ENCODE measurements around the gene ROR1.

The ROR1 gene

DNA sequence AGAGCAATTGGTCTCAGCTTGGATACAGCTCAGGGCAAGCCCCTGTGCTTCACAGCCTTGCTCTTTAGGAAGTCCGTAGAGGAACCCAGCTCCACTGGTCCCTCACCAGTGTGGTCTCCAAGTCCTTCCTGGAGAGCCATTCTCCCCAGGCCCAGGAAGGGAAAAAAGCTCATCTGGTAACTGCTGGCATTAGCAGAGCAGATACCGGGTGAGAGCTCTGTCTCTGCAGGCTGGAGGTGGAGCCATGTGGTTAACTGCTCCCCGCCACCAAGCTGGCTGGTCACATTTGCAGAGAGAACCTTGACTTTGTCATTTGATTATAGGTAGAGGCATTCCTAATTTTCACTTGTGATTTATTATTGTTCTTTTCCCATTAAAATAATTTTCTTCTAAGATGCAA is 169.6 kb downstream of the ROR1 start:
- no peak for DNase-seq

DNA sequence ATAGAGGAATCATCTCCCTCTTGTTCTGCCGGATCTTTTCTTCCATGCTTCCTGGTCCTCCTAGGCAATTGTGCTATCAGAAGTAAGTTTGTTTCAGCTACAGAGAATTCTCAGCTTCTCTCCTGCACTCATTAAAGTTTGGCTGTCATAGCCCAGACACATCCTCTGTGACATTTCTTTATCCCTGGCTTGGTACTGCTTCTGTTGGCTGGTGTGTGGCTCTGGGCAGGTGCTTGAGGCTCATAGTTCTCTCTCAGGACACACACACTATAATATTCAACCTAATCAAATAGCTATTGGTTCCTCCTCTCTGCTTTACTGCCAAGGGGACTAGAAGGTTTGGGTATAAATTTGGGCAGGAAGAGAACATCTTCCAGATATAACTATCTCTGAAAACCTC is 172.1 kb downstream of the ROR1 start:
- no peak for DNase-seq

DNA sequence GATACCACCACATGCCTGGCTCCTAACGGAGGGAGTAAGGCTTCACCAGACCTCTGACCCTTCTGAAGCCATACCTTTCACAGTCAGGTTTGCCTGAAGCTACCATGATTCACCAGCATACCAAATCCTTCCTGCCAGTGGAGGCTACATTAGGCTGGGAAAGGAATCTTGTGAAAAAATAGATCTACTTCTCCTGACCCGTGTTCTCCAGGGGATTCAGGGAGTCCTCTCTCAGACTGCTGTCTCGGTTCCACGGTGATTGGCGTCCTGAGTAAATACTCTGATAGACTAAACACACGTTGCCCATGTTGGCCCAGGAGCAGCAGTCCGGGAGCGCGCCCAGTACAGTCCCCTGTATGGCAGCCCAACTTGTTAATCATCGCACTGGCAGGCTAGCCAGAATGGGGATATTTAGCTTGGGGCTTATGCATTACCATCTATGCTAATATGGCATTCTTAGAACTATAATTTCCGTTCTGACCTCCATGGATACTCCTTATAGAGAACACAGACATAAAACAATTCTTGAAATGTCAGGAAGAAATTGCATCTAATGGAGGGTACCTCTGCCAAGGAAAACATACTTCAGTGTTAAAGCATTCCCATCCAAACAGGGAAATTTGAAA is 173.2 kb downstream of the ROR1 start:
- no peak for DNase-seq

- DNase-seq: no peak
Observed at GRCh38 chr1:63947904-63948303, 174.1 kb downstream of the ROR1 start.

DNA sequence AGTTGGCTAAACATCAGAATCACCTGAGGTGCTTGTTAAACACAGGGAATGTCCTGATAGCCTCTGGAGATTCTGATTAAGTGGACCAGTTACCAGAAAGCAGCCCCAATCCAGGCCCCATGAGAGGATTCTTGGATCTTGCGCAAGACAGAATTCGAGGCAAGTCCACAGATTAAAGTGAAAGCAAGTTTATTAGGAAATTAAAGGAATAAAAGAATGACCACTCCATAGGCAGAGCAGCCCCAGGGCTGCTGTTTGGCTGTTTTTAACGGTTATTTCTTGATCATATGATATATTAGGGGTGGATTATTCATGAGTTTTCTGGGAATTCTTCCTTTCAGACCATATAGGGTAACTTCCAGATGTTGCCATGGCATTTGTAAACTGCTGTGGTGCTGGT is 176.2 kb downstream of the ROR1 start:
- DNase-seq: no peak

DNA sequence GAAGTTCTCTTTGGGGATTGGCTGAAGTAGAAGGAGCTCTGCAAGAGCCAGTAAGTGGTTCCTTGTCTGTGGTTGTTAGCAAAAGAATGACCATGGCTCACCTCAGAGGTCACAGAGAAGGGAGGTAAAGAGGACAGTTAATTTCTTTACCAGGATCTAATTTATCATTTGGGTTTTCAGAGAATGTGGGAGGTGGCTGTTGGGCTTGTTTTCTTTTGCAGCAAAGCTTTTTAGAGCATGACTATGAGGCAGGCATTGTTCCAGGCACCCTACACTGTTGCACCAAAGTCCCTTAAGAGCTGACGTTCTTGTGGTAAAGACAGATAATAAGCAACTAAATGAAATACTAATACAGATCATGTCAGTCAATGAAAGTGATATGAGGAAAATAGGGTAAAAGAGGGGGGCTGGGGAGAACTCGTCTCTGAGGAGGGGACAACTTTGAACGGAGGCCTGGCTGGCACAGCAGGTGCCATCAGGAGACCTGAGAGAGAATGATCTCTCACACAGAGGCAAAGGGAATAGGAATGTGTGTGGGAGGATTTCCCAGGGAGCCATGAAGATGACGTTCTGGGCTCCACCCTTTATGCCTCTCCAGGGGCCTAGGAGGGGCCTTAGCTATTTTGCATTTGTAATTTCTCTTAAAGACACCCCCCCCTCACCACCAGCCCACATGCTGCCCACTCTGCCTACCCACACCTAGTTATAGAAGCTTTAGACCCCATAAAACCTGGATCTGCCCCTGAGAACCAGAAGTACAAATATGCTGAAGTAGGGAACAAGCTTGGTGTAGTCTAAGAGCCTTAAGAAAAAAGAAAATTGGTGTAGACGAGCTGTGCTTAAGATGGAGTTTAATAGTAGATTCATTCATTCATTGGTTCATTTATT is 177.5 kb downstream of the ROR1 start:
- no peak for DNase-seq

- no peak for DNase-seq
Observed at GRCh38 chr1:63954187-63954586, 180.4 kb downstream of the ROR1 start.

DNA sequence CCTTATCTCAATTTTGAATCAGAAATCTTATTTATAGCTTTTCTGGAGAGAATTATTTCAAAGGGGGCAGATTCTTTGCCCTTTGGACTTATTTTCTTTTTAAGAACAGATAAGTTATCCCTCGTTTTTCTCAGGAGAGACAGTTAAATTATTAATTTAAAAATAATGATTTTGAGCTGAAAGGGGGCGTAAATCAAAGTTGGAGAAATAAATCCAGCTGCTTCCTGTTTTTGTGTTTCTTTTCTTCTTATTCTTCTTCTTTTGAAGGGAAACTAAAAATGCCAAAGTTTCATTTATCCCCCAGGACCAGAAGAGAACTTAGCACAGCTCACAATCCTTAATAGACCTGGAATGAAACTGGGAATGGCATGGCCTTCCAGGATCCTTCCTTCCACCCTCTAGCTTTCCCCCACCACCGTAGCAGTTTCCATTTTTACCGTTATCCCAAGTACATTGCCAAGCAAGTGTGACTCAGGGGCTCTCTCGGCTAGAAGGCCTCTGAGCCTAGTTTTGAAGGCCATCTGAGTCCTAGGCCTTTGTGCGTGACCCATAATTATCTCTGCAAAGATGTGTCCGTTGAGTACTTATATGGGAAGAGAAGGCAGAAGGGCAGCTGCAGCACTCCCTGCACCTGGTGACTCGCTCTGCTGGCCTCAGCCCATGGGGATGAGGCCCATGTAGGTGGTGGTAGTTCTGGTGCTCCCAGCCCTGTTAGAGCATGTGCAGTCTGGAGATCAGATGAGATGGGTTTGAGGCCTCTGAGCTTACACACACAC is 181.7 kb downstream of the ROR1 start:
- no peak for DNase-seq

DNA sequence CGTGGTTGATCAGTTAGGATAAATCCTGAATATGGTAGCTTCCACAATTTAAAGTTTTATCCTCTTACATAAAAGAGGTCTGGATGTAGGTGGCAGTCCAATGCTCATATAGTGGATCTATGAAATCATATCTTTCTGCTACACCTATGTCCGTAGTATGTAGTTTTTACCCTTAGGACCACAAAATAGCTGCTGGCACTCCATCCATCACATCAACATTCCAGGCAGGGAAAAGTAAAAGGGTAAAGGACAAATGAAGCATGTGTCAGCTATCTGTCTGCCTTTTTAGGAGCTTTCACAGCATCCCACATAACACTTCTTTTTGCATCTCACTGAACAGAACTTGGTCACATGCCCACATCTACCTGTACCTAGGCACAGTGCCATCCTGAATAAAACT is 184.7 kb downstream of the ROR1 start:
- DNase-seq: no peak

GRCh38 chr1:63960326-63960725 is 186.5 kb downstream of the ROR1 start:
- no peak for DNase-seq

DNA sequence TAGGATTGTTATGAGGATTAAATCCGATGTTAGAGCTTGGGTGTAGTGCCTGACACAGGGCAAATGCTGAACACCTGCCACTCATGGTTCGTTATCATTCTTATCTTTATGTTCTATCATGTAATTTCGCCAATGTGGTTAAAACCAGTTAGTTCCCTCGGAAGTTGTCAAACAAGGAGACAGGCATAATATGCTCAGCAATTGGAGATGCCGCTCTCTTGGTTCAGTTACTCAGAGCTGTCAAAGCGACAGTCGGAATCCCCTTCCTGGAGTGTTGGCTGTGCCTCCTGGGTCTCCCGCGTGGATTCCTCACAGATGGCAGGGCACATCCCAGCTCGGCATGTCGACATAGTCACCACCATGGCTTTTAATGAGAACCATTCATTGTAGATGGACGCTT is 192.2 kb downstream of the ROR1 start:
- no peak for DNase-seq

DNA sequence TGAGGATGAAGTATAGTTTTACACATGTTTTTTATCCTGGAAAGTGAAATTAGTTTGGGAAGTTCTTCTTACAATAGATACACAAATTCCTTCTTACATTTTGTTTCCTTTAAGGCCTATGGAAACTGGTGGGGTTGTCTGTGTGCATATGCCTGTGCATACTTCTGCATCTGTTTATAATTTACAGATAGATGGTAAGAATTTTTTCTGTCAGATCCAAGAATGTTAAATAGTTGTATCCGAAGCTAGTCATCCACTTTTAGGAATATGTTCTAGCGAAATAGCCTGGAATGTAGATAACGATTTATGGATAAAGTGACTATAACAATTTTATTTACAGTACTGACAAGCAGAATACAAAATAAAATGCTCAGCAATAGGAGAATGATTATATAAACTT is 194.1 kb downstream of the ROR1 start:
- DNase-seq: no peak

DNA sequence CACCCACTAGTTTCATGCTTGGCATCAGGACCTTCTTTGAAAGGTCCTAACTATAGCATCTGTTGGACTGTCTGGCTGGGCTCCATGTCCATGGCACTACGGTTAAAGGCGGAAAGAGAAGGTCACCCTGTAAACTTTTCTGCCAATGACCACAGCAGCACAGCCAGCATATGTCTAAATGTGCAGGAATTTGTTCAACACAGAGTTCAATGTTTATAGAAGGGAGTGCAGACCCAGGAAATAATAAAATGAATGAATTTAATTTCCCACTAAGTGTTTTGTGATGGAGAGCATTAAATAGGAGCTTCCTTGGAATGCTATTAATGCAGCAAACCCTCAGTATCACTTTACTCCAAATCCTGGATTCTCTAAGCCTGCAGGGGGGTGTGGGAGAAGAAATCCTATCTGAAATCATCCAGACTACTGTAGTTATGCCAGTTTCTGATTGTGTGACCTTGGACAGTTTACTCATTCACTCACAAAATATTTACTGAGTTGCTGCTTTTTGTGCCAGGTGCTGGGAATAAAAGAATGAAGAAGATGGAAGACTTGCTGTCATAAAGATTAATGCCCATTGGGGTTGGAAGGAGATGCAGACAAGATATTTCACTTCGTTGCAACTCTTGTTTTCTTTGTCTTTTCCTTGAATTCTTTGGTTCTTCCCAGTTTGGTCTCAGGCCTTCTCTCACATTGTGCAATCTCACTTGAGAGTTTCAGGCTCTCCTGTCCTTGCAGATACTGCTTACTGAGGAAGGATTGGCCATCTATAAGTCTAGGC is 195.0 kb downstream of the ROR1 start:
- DNase-seq: no peak

DNA sequence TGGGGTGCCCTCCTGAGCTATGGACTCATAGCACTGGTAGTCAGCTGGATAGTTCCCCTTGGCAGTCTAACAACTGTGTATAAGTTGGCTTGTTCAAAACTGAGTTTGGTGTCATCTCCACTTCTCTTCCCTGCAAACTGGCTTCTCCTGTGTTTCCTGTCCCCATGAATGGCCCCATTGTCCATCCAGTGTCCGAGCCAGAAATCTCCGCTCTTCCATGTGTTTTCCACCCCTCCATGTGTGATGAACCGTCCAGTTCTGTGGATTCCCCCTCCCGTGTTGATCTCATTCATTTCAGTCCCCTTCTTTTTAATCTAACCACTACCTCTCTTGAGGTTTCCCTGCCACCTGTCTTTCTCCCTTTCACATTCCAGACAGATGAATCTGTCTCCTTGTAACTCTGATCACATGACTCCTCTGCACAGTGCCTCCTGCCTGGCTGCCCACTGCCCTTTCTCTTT is 195.7 kb downstream of the ROR1 start:
- no peak for DNase-seq

- DNase-seq: no peak
Observed at GRCh38 chr1:63971557-63971956, 197.7 kb downstream of the ROR1 start.

DNA sequence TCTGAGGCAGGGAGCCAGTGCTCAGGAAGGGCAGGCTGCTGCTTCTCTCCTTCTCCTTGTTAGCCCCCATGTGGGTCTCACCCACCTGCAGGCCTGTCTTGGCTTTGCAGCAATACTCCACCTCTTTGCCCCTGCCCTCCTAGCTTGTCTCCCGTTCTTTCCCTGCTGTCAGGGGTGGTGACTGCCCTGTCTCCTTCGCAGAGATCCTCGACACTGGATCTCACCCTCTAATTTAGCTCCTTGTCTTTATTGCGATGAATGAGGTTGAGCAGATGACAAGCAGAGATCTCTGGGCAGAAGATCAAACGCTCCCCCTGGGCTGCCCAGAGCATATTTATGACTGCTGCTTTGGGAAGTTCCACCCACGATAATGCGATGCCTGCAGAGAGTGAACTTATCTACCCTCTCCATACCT is 199.2 kb downstream of the ROR1 start:
- no peak for DNase-seq

- no peak for DNase-seq
Observed at GRCh38 chr1:63974966-63975365, 201.1 kb downstream of the ROR1 start.

DNA sequence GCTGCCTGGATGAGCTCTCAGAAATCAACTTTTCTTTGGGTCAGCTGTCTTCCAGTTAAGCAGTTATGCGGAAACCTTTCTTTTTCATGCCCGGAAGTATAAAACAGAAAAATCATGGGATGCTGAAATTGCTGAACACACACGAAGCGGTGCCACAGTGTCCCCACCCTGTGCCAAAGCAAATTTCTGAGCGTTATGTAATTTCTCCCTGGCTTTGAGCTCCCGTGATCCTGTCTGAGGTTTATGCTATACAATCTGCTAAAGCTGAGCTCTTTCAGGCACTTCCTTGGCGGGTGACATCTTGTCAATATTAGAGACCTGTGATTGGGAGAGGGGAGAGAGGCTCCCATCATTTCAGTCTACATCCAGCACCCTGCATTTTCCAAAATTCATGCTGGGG is 201.7 kb downstream of the ROR1 start:
- no peak for DNase-seq

GRCh38 chr1:63976006-63976405 is 202.2 kb downstream of the ROR1 start:
- DNase-seq: no peak

DNA sequence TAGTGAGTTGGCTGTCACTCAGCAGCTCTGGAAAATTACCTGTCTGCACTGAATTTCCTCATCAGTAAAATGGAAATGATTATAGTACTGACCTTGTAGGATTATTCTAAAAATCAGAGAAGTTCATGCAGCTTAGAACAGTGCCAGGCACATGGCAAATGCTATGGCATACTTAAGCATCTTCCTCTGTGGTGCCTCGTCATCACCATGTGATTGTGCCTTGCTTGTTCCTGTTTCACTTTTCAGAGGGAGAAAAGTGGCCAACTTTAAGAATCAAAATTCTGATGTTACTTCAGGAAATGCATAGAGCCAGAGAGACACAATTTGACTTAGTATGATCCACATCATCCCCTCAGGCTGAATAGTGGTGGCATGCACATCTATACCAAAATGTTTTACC is 203.6 kb downstream of the ROR1 start:
- DNase-seq: no peak

DNA sequence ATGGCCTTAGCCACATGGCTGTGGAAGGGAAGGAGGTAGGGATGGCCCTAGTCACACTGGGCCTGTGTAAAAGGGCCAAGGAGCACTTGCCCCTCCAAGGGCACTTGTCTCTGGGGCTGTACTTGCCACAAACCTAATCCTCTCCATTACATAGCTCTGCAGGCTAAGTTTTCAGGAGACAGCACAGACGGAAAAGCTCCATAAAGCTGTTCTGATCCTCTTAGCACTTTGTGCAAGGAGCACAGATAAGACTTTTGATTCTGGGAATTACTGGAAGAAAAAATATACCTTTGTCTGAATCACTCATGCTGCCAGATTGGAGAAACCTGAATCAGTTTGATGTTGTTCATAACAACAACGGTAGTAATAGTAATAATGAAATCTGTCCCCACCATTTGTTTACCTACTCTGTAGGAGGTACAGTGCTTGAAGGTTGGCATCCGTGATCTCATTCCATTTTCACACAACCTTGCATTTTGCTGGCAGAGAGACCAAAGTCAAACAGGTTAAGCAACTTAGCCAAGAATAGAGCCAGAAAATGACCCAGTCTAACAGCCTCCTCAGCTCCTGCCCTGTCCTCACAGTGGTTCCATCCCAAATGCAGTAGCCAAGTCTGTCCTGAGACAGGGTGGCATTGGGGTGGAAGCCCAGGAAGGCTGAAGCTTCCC is 207.1 kb downstream of the ROR1 start:
- DNase-seq: no peak

- DNase-seq: no peak
Observed at GRCh38 chr1:63981408-63981773, 207.6 kb downstream of the ROR1 start.

Data from NCI-H1930 (cell line).